ENCODE data around the gene C13orf46. TPM values are rescaled to one million over a fixed set of nuclear protein-coding genes. Genes with fewer than 3 reads are reported as not detected.
"Not testable (repeated sequence)": the region's sequence is repeated elsewhere in the genome, so short reads cannot be mapped to it uniquely, and the experiment has no call there.

The C13orf46 gene
- total and polyA plus RNA-seq, 2 donors (not counting 1 experiment from before 2014, with no cell fraction given): 0.50 to 0.56 TPM

DNA sequence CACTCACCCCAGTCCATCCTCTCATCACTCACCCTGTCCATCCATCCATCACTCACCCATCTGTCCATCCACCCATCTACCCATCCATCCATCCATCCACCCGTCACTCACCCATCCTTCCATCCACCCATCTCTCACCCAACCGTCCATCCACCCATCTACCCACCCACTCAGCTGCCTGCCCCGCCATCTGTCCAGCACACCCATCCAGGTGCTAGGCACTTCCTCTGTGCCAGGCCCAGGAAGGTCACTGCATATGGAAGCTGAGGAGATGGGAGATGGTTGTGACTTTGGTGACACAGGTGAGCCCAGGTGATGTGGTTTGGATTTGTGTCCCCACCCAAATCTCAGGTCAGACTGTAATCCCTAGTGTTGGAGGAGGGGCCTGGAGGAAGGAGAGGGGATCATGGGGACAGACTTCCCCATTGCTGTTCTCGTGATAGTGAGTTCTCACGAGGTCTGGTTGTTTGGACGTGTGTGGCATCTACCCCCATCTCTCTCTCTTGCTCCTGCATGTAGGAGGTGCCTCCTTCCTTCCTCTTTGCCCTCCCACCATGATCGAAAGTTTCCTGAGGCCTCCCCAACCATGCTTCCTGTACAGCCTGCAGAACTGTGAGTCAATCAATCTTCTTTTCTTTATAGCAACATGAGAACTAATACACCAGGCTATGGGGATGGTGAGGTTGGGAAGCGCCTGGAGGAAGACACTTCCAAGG lies 15.9 kb upstream of the C13orf46 start:
- no peak for DNase-seq (ENCODE audit: low read depth in 2 of 2)
- H3K4me1 ChIP-seq (ENCODE audit: control insufficient read depth, extremely low read depth, insufficient read depth, low read length): no peaks in the 10 kb centered on the region
- TF ChIP-seq EZH2 (IDR thresholded peaks at IDR 0.05; ENCODE audit: low read length, missing control alignments): no peak
- TF ChIP-seq, protein P1, sequence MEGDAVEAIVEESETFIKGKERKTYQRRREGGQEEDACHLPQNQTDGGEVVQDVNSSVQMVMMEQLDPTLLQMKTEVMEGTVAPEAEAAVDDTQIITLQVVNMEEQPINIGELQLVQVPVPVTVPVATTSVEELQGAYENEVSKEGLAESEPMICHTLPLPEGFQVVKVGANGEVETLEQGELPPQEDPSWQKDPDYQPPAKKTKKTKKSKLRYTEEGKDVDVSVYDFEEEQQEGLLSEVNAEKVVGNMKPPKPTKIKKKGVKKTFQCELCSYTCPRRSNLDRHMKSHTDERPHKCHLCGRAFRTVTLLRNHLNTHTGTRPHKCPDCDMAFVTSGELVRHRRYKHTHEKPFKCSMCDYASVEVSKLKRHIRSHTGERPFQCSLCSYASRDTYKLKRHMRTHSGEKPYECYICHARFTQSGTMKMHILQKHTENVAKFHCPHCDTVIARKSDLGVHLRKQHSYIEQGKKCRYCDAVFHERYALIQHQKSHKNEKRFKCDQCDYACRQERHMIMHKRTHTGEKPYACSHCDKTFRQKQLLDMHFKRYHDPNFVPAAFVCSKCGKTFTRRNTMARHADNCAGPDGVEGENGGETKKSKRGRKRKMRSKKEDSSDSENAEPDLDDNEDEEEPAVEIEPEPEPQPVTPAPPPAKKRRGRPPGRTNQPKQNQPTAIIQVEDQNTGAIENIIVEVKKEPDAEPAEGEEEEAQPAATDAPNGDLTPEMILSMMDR (conservative IDR thresholded peaks at IDR 0.05 in 1 of 2, IDR thresholded peaks at IDR 0.05 in 1 of 2; ENCODE audit: low read depth in 1 of 2, low read length in 2 of 2): no peak
- H3K79me2 ChIP-seq (ENCODE audit: control insufficient read depth, insufficient read depth, low read length): no peaks in the 10 kb centered on the region
- no peaks in the 10 kb centered on the region for H4K20me1 ChIP-seq (ENCODE audit: control insufficient read depth, extremely low read depth, insufficient read depth, low read length)
- H2AFZ ChIP-seq (ENCODE audit: low read length): no peak overlapping the region
- no peak overlapping the region for H3K27ac ChIP-seq (ENCODE audit: insufficient read depth, low read length)
- no peaks in the 10 kb centered on the region for H3K27me3 ChIP-seq (ENCODE audit: control insufficient read depth, insufficient read depth, low read length)
- no peak overlapping the region for H3K4me3 ChIP-seq (replicated peaks in 1 of 4; ENCODE audit: control extremely low read depth in 1 of 4, insufficient read depth in 1 of 4, low read depth in 3 of 4, low read length in 4 of 4)
- H3K4me2 ChIP-seq (ENCODE audit: extremely low read depth, insufficient read depth, low read length): no peak overlapping the region
- peaks cover 19% of the 10 kb centered on the region for H3K36me3 ChIP-seq (ENCODE audit: control insufficient read depth, insufficient read depth, low read length)
- no peak overlapping the region for H3K9ac ChIP-seq (ENCODE audit: insufficient read depth, low read length)
- no peaks in the 10 kb centered on the region for H3K9me3 ChIP-seq (ENCODE audit: control insufficient read depth, insufficient read depth, low read depth, low read length)

DNA sequence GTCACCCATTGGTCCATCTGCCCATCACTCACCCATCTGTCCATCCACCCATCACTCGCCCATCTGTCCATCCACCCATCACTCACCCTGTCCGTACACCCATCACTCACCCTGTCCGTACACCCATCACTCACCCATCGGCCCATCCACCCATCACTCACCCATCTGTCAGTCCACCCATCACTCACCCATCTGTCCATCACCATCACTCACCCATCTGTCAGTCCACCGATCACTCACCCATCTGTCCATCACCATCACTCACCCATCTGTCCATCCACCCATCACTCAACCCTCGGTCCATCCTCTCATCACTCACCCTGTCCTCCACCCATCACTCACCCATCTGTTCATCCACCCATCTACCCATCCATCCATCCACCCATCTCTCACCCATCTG lies 15.0 kb upstream of the C13orf46 start:
- not testable (repeated sequence) for DNase-seq (ENCODE audit: low read depth in 2 of 2); H3K27ac ChIP-seq (ENCODE audit: insufficient read depth, low read length); H3K27me3 ChIP-seq (ENCODE audit: control insufficient read depth, insufficient read depth, low read length); H3K9me3 ChIP-seq (ENCODE audit: control insufficient read depth, insufficient read depth, low read depth, low read length); H3K9ac ChIP-seq (ENCODE audit: insufficient read depth, low read length); H3K79me2 ChIP-seq (ENCODE audit: control insufficient read depth, insufficient read depth, low read length); H3K4me2 ChIP-seq (ENCODE audit: extremely low read depth, insufficient read depth, low read length); H3K4me3 ChIP-seq (replicated peaks in 1 of 4; ENCODE audit: control extremely low read depth in 1 of 4, insufficient read depth in 1 of 4, low read depth in 3 of 4, low read length in 4 of 4); H3K4me1 ChIP-seq (ENCODE audit: control insufficient read depth, extremely low read depth, insufficient read depth, low read length); H2AFZ ChIP-seq (ENCODE audit: low read length); H4K20me1 ChIP-seq (ENCODE audit: control insufficient read depth, extremely low read depth, insufficient read depth, low read length)
- H3K36me3 ChIP-seq (ENCODE audit: control insufficient read depth, insufficient read depth, low read length): peaks cover 19% of the 10 kb centered on the region

DNA sequence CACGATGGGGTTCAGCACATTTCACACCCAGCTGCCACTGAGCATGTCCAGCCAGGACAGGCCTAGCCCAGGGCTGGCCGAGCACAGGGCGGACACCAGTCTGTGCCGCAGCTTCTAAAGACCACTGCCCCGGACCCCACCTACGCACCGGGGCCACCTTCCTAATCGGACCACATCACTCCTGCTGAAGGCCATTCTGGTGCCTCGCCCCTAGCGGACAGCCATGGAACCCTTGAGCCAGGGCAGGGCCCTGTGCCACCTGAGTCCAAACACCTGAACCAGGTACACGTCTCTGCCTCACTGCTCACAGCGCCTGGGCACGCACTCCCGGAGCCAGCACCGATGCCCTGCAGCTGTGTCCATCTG lies 8.4 kb upstream of the C13orf46 start:
- no peak for DNase-seq (ENCODE audit: low read depth in 2 of 2)
- TF ChIP-seq EZH2 (IDR thresholded peaks at IDR 0.05; ENCODE audit: low read length, missing control alignments): no peak
- TF ChIP-seq, protein P1 (conservative IDR thresholded peaks at IDR 0.05 in 1 of 2, IDR thresholded peaks at IDR 0.05 in 1 of 2; ENCODE audit: low read depth in 1 of 2, low read length in 2 of 2): no peak
- no peak overlapping the region for H3K27ac ChIP-seq (ENCODE audit: insufficient read depth, low read length)
- H3K27me3 ChIP-seq (ENCODE audit: control insufficient read depth, insufficient read depth, low read length): no peaks in the 10 kb centered on the region
- H3K4me1 ChIP-seq (ENCODE audit: control insufficient read depth, extremely low read depth, insufficient read depth, low read length): peaks cover 2% of the 10 kb centered on the region
- H3K9ac ChIP-seq (ENCODE audit: insufficient read depth, low read length): no peak overlapping the region
- H3K4me3 ChIP-seq (replicated peaks in 1 of 4; ENCODE audit: control extremely low read depth in 1 of 4, insufficient read depth in 1 of 4, low read depth in 3 of 4, low read length in 4 of 4): no peak overlapping the region
- H3K36me3 ChIP-seq (ENCODE audit: control insufficient read depth, insufficient read depth, low read length): peaks cover 34% of the 10 kb centered on the region
- H3K4me2 ChIP-seq (ENCODE audit: extremely low read depth, insufficient read depth, low read length): no peak overlapping the region
- no peaks in the 10 kb centered on the region for H4K20me1 ChIP-seq (ENCODE audit: control insufficient read depth, extremely low read depth, insufficient read depth, low read length)
- H2AFZ ChIP-seq (ENCODE audit: low read length): no peak overlapping the region
- H3K9me3 ChIP-seq (ENCODE audit: control insufficient read depth, insufficient read depth, low read depth, low read length): no peaks in the 10 kb centered on the region
- peaks cover 2% of the 10 kb centered on the region for H3K79me2 ChIP-seq (ENCODE audit: control insufficient read depth, insufficient read depth, low read length)

All from fibroblast of lung (primary cell).